NCI-H524 (cell line): Measurements from ENCODE around the gene GPR137B.
A peak's percentile ranks its signal among the peaks of the same experiment; 100 is the strongest.

ENCODE experiments used
- DNase-seq, 2 experiments: peaks; one replicate each; lab custom pipeline; 2025; lab: John Stamatoyannopoulos, UW

The GPR137B gene

GRCh38 chr1:236142253-236143103 is at the start of gene GPR137B:
Gene GPR137B (plus strand): TSS chr1:236142539. CDS start chr1:236142623, 84 bp downstream.
- peak; percentile 14 to 49 for DNase-seq

- DNase-seq, result no peak
These were observed 49.4 kb upstream of the GPR137B start for GRCh38 chr1:236092899-236093298.

GRCh38 chr1:236095705-236096520 is 46.4 kb upstream of the GPR137B start:
- DNase-seq, result no peak

GRCh38 chr1:236096660-236097482 is 45.5 kb upstream of the GPR137B start:
- DNase-seq, result peak in 1 of 2 experiments; percentile 46

GRCh38 chr1:236098267-236098666 is 44.1 kb upstream of the GPR137B start:
- no peak for DNase-seq

DNA sequence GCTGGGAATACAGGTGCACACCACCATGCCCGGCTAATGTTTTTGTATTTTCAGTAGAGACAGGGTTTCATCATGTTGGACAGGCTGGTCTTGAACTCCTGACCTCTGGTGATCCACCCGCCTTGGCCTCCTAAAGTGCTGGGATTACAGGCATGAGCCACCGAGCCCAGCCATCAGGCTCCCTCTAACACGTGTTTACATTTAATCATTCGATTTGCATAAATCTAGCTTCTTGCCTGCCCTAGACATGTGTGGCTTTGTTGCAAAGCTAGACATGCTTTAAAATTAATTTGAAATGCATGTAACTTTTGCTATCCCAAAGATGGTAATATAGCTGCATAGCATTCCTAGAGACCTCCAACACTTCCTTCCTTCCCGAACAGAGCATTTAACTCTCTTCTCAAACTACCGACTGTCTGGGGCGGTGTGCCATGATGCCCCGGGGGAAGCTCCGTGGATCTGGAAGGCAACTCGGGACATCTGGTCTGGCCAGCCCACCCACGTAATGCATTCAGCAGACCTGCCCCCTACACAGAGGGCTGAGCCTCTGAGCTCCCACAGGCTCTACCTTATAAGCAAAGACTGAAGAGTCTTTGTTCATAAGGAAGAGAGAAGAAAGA is 42.9 kb upstream of the GPR137B start:
- DNase-seq, result no peak

DNA sequence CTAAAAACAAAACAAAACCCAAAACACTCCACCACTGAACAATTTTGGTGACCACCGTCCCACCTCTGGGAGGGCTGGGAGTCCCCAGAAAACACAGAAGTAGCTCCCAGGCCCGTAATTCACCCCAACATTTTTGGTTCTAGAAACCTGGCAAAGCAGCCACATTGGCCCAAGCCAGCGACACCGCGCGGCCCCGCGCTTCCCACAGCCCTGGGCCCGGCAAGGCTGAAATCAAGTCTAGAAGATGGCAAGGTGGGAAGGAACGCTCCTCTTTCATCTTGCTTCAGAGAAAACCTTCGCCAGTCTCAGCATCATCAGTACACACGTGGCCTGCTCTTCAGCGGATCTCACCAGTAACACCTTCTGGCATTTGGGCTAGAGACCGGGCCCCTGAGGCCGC is 41.5 kb upstream of the GPR137B start:
- DNase-seq, result no peak

- DNase-seq, result no peak
These were observed 40.8 kb upstream of the GPR137B start for GRCh38 chr1:236101233-236102200.

- no peak for DNase-seq
These were observed 39.7 kb upstream of the GPR137B start for GRCh38 chr1:236102611-236103010.

GRCh38 chr1:236103059-236103458 is 39.3 kb upstream of the GPR137B start:
- DNase-seq, result no peak

- peak; percentile 9 to 66 for DNase-seq
These were observed 38.6 kb upstream of the GPR137B start for GRCh38 chr1:236103646-236104218.

DNA sequence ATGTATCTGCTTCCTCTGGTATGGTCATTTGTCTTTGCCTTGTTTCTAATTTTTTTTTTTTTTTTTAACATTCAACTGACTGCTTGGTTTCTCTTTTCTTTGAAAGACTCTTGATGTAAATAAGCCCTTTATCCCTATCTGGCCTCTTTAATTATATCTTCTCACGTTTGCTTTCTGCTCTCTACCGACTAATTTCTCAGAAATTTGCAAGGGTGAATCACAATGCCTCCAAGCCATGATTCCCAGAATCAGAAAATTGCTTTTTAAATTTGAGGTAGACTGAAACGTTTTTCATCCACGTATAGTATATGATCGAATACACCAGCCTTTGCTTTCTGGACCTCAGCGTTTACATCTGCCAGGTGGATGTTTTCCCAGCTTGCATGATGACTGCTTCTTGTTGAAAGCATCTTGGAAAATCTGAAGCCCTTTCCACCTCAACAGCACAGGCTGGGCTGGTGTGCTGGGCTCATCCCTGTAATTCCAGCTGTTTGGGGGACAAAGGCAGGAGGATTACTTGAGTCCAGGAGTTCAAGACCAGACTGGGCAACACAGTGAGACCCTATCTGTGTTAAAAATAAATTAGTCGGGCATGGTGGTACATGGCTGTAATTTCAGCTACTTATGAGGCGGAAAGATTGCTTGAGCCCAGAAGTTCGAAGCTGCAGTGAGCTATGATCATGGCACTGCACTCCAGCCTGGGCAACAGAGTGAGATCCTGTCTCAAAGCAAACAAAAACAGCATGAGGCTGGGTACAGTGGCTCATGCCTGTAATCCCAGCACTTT is 35.0 kb upstream of the GPR137B start:
- no peak for DNase-seq

GRCh38 chr1:236108027-236108648 is 34.2 kb upstream of the GPR137B start:
- DNase-seq, result no peak

GRCh38 chr1:236110137-236110536 is 32.2 kb upstream of the GPR137B start:
- no peak for DNase-seq

DNA sequence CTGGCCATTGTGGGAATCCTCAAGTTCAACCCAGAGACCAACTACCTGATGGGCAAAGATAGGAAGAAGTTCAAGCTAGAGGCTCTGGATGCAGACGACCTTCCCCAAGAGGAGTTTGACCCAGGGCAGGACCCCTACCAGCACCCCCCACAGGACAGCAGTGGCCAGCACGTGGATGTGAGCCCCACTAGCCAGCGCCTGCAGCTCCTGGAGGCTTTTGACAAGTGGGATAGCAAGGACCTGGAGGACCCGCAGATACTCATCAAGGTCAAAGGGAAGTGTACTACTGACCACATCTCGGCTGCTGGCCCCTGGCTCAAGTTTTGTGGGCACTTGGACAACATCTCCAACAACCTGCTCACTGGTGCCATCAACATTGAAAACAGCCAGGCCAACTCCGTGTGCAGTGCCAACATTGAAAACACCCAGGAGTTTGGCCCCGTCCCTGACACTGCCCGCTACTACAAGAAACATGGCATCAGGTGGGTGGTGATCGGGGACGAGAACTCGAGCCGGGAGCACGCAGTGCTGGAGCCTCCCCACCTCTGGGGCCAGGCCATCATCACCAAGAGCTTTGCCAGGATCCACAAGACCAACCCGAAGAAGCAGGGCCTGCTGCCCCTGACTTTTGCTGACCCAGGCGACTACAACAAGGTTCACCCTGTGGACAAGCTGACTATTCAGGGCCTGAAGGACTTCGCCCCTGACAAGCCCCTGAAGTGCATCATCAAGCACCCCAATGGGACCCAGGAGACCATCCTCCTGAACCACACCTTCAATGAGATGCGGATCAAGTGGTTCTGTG is 30.6 kb upstream of the GPR137B start:
- no peak for DNase-seq

DNA sequence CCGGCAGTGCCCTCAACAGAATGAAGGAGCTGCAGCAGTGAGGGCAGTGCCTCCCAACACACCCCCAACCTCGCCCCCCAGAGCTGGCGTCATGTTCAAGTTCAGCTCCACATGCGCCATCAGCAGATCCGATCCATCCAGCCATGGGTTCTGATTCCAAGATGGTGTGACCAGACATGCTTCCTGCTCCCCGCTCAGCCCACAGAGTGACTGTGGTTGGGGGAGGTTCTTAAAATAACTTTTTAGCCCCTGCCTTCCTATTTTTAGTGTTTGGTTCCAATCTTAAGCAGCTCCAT is 30.1 kb upstream of the GPR137B start:
- DNase-seq, result no peak

GRCh38 chr1:236113324-236114032 is 28.9 kb upstream of the GPR137B start:
- no peak for DNase-seq
